Amniotic epithelial cell (primary cell): ENCODE data around the gene SCUBE1.

ENCODE experiments used
- DNase-seq: peaks from one replicate; pipeline ENCODE4 v3.0.0-alpha.2; 2010; ENCODE audit warnings: low read depth

SCUBE1 gene

DNA sequence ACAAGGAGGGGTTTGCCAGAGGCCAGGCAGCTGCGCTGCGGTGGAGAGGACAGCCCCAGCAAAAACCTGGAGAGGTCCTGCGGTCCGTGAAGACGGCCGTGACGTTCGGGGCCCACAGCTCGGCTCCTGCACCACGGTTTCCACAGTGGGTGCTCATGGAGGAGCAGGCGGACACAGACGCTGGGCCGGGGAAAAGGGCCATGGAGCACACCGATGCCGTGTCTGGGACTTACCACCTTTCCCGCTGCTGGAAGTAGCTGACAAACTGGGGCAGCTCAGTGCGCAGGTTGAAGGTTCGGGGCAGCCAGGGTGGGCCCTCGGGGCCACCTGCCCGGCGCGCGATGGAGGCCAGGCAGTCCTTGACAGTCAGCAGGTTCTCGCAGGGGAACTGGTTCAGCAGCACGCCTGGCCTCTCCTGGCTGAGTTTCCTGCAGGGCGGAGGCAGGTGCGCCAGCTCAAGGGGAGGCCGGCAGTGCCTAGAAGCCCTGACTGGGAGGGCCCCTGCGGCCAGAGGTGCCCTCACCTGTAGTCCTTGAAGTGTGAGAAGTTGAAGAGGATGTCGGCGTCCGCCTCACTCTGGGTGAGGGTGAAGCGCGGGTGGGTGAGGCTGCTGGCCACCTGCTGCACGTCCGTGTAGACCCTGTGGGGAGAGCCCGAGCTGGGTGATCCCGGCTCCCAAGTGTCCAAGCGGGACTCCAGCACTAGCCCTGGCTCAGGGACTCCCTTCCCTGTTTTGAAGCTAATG lies 169.0 kb downstream of the SCUBE1 start:
- DNase-seq = no peak

DNA sequence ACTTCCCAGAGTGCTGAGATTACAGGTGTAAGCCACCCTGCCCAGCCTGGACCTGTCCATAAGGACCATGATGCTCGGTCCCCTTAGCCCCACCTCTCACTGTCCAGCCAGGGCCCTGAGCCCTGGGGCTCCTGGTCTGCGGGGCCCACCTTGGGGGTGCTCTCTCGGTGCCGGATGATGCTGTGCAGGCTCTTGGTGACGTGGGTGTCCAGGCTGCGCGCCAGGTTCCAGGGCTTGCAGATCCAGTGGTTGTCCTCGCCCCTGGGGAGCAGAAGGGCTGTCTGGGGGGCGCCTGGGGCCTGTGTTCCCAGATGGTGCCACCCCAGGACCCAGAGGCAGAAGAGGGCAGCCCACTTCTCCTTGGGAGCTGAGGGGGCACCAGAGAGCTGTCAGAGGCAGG lies 169.6 kb downstream of the SCUBE1 start:
- DNase-seq = no peak

DNA sequence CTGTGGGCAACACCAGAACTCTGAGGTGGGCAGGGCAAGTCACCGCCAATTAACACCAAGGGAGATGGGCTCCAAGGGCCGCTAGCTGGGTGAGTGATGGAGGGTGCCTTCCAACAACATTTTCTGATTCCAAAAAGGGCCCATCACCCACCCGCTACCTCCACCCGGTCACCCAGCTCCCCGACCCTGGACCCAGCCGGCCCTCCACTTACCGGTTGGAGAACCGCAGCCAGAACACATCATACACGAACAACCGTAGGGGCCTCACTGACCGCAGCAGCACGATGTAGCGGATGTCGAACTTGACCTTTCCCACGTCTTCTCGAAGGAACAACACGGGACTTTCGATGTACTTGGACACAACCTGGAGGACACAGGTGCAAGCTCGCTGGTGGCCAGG lies 171.0 kb downstream of the SCUBE1 start:
- no peak for DNase-seq

DNA sequence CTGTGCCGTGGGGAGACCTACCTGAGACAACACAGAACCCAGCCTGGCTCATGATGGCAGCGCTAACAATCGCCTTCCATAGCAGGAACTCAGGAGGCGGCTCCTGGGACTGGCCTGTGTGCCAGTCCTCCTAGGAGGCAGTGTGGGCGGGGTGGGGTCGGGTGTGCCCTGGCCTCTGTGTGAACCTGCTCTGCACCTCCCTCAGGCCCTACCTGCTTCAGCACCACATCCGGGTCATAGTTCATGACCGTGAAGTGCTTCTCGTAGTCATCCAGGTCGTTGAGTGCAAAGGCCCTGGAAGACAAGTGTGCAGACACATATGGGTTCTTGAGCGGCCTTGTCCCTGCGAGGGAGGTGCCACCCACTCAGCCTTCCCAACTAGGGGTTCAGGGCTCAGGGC lies 171.6 kb downstream of the SCUBE1 start:
- no peak for DNase-seq

DNA sequence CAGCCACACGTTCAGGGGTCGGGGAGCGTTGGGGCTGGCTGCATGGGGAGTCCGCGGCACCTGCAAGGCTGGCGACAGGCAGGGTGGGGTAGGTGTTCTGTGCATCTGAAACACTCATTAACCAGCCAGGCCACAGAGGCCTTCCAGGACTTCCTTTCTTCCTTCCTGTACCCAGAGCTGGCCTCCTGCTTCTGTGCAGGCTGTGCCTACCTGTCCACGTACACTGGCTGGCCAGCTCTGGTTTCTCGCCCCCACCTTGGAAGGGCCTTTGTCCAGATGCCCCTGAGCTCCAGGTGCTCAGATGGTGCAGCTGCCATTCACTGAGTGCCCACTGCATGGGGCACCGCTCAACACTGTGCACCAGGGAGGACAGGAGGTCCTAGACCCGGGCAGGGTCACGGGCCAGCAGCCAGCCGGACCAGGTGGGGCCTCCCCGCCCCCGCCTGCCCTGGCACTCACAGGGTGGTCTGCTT lies 172.1 kb downstream of the SCUBE1 start:
- no peak for DNase-seq

DNA sequence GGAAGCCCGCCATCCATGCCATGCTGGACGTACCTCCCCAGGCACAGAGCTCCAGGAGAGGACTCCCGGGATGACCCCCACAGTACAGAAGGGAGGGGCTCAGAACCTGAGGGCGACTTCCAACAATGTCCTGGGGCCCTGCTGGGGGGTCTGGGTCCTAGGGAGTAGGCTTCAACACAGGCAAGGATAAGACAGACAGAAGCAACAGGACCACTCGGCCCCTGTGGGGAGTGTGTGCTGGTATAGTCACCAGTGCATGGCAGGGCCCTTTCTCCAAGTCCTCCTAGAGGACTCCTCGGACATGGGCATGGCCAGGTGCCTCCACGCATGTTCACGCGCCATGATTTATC lies 173.1 kb downstream of the SCUBE1 start:
- DNase-seq = no peak

DNA sequence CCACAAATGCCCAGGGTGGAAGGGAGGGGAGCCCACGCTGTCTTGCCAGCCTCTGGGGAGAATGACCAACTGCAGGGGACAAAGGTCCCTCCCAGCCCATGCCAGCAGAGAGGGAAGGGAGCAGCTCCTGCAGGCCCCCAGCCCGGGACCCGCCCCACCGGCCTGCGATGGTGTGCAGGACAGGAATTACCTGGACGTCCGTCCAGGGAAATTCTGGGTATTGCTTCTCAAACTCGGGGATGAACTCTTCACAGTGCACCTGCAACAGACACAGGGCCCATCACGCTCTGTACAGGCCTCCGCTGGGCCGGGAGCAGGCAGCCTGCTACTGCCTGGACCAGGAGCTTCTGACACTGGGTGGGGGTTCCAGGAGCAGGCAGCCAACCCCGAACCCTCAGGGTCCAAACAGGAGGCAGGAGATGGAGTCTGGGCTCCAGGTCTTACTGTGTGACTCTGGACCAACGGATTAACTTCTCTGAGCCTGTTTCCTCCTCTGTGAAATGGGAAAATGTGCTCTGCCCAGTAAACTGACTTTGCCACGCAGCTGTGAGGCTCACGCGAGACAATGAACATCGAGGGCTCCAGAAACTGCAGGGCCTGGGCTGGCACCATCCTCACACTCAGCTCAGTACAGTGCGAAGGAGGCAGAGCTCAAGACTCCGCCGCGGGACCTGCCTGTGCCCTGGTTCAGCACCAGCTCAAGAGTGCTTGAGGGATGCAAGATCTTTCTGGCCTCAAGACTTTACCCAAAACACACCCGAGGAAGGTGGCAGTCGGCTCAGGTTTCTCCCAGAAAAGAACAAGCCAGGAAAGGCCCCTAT lies 173.7 kb downstream of the SCUBE1 start:
- DNase-seq = no peak

DNA sequence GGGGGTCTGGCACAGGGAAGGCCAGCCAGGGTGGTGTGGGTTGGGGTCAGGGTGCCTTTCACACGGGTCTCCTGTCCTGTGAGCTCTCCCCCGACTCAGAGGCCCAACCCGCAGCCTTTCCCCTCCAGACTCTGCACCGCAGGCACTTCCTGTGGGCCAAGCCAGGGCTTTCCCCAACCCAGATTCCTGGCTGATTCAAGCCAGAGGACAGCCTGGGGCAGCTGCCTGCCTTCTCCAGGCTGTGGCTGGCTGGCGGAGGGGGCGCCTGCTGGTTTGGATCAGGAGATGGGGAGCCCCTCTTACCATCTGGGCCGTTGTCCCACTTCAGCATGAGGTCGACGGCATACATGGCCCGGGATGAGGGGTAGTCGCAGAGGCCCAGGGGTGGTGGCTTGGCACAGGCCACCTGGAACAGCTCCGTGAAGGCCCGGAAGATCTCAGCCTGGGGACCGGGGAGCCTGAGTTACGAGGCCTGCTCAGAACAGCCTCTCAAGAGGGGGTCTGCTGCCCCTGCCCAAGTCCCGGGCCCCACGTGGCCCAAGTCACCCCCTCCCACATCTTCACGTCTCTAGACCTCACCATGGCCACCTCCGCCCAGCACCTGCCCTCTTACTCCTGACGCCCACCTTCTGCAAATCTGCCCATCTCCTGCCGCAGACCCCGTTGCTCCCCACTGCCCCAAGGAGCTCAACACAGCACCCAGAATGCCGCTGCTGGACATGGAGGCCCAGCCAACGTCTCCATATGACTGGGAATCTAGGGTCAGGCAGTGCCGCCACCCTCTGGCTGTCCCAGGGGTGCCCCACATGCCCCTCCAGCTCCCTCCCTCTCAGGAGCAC lies 174.5 kb downstream of the SCUBE1 start:
- peak; percentile 77 for DNase-seq

DNA sequence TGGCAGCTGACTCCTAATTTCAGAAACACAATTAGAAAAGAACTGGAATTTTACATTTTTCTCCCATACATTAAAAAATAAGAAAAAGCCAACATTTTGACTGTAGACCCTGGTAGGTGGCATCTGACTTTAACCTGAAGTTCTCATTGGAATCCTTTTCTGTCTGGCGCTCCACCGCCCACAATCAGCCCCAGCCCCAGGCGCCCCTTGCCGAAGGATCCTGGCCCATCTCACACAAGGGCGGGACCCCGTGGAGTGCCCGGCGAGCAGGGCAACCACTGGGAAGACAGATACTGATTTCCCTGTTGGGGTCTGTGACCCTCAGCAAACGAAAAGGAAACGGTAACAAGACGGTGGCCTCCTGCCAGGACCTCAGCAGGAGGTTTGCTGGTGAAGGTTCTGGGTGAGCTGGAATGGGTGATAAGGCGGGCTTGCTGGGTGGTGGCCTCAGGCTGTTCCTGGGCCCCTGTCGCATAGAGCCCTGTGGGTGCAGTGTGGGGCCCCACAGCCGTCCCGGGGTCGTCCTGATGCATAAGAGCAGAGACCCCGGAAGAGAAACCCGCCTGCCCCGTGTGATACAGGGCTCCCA lies 176.1 kb downstream of the SCUBE1 start:
- DNase-seq = no peak

DNA sequence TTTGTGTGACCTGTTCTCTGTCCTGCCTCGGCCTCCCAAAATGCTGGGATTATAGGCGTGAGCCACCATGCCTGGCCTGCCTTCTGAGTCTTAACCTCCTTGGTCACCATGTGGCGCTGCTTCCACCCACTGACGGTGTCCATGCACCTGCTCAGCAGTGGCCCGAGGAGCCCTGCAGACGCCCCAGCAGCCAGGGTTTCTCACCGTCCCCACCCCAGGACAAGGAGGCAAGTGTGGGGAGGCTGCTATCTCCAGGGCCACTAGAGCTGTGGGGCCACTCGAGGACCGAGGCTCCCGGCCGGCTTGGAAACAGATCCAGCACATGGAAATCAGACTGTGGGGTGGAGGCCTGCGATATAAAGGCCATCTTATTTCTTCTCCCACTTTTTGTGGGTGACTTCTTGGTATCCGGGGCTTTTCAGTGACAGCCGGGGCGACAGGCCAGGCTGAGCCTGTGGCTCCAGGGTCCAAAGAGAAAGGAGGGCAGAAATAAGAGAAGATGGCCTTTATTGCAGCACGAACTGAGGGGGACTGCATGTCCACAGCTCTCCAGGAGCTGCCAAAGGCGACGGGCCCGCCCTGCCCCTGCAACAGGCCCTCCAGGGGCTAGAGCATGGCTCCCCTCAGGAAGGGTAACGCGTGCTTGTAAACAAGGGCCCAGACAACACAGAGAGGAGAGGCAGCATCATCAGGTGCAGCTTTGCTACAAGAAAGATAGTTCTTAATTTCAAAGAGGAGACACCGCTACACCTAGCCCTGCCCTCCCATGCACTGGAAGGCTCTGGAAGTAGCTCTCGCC lies 176.8 kb downstream of the SCUBE1 start:
- no peak for DNase-seq

DNA sequence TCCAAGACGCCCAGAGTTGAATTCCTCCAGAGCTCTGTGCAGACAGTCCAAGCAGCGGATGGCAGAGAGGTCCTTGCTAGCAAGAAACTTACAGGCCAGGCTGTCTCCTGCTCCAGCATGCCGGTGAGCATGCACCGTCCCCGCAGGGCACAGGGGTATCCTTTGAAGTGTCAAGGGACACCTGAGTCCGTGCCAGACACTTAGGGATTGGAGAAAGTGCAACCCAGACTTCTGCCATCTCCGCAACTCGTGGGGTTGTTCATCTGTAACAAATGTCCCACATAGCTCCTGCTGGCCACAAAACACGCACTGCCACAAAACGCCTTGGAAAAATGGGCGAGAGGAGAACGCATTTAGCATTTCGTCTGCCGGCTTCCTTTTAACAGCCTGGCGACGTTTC lies 178.5 kb downstream of the SCUBE1 start:
- no peak for DNase-seq

DNA sequence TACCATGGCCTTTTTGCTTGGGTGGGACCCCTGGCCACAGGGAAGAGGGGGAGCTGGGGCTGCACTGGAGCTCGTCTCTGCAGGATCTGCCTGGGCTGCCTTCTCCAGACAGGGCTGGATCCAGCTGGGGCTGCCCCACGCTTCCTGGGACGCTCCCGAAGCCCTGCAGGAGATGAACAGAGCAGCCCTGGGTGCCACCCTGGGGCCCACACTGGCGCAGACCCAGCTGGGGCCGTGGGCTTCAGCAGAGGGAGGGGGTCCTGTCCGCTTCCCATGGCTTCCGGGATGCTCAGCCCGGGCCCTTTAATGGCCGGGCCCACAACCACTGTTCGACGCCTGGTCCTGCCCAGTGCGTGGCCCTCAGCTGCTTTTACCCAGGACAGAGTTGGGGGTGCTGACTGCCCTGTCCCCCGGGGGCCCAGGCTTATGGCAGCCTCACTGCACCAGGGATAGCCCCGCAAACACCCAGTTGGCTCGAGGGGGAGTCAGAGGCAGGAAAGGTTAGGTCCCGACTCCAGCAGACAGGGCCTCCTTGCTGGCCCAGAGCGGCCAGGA lies 179.9 kb downstream of the SCUBE1 start:
- no peak for DNase-seq

DNA sequence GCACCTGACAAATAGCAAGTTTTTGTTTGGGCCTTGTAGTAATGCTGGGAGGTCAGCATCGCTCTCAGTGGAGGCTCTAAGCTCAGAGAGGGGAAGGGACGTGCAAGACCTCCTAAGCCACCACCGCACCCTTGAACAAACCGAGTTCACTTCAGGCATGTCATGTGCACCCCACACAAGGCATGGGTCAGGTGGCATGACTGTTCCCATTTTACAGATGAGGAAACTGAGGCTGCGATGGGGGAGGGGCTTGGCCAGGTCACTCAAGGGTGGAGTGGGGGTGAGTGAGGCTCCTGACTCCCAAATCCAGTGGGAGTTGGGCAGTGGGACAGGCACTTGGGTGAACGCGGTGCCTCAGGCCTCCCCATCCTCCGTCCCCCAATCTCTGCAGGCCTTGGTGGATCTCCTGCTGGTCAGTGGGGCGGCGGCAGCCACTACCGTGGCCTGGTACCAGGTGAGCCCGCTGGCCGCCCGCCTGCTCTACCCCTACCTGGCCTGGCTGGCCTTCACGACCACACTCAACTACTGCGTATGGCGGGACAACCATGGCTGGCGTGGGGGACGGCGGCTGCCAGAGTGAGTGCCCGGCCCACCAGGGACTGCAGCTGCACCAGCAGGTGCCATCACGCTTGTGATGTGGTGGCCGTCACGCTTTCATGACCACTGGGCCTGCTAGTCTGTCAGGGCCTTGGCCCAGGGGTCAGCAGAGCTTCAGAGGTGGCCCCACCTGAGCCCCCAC lies 180.6 kb downstream of the SCUBE1 start:
- no peak for DNase-seq

DNA sequence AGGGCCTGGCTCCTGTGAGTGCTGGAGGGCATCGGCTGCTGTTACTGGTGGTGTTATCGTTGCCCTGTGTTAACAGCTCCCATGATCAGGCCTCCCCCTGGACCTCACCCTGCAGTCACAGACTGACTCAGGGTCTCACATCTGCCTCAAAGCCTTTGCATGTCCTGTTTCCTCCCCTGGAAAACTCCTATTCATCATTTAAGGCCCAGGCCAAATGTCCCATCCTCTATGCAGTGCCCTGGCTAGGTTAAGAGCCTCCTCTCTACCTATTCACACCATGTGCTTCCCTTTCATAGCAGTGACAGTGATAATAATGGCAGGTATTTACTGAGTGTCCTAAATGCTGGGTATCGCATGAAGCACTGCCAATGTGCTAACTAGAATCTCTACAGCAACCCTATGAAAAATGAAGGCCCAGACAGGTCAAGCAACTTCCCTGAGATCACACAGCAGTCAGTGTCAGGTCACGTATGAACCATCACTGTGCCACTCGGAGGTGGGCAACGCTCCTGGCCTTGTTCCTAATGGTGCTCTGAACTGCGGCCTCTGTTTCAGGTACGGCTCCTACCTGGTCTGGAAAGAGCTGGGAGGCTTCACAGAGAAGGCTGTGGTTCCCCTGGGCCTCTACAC lies 182.6 kb downstream of the SCUBE1 start:
- DNase-seq = no peak

DNA sequence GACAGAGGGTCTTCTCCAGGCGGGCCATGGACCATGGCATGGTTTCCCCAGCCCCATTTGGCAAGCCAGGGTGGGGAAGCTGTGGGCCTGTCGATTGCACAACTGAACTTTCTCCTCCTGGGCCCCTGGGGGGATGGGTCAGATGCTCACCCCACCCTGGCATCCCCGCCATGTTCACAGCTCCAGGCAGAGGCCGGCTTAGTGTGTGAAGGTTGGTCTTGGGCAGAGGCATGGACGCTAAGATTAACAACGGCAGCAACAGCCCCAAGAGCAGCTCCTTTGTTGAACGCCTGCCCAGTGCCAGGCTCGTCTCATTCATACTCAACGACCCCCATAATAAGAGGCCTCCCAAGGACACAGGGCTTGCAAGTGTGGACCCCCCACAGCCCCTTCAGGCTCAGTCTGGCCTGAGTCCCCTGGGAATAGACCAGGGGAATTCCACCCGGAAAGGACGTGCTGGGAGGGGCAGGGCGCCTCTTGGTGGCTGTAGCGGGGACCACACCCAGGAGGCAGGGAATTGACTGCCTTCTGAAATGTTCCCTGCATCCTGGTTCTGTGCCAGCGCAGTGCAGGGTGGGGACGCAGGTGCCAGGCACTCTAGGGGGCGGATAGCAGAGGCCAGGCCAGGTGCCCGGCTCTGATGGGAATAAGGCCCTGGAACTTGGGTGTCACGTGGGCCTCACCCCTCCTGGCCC lies 183.5 kb downstream of the SCUBE1 start:
- no peak for DNase-seq

DNA sequence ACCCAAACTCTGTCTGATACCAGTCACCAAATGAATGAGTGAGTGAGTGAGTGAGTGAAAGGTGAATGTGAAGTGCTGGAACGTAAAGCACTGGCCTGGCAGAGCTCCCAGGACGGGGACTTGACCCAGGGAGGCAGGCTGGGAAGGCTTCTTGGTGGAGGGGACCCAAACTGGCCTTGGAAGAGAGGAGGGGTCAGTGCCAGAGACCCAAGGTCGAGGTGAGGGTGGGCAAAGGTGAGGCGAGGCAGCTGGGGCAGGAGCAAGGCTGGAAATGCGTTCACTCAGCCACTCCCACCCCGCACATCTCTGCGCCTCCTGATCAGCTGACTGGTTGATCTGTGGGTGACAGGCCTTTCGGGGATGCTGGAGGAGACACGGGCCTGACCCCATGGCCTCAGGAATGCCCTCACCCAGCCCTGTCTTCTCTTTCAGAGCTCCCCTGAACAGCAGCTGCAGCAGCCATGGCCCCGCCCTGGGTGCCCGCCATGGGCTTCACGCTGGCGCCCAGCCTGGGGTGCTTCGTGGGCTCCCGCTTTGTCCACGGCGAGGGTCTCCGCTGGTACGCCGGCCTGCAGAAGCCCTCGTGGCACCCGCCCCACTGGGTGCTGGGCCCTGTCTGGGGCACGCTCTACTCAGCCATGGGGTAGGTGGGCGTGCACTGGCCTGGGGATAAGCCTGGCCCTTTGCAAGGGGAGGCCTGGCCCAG lies 184.2 kb downstream of the SCUBE1 start:
- DNase-seq = no peak

DNA sequence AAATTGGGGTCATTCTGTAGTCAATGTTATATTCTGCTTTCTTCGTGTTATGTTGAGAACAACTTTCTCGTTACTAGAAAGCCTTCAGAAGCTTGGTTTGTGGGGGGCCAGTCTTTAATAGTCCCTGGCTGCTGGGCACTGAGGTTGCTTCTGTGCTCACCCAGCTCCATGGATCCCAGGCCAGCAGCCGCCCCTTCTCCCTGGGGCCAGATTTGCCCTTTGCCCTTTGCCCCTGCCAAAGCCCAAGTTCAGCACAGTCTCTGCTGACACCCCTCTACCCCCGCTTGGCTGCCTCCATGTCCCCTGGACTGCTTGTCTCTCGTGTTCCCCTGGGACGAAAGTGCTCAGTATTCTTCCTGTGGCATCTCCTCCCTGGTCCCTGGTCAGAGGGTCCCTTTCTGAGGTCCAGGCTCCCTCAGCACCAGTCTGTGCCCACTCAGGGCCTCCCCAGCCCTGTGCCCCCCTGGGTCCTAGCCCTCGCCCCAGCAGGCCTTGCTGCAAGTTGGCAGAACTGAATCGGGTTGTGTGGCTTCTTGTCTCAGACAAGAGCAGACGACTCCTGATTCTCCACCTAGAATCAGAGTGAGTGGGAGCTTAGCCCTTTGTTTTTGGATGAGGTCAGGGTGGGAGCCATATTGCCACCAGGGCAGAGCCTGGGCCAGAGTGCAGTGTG lies 185.2 kb downstream of the SCUBE1 start:
- DNase-seq = no peak

DNA sequence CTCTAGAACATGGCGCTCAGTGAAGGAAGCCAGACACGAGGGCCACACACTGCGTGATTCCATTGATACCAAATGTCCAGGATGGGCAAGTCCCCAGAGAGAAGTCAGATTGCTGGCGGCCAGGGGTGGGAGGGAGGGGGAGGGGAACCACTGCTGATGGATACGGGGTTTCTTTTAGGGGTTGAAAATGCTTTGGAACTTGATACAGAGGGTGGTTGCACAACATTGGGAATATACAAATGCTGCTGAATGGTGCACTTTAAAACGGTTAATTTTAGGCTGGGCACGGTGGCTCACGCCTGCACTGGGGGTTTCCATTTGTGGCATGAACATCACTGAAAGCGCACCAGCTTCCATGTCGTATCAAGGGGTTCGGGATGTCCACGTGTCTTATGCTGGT lies 186.8 kb downstream of the SCUBE1 start:
- DNase-seq = no peak
